SHP77 treated with DMSO at 0.1 percent for 48 hours (cell line): ENCODE data around the gene TMEM204.
"Not testable (repeated sequence)": the region's sequence is repeated elsewhere in the genome, so short reads cannot be mapped to it uniquely, and the experiment has no call there.

Experiments used
- DNase-seq: peaks from one replicate; lab custom pipeline; 2025; lab: John Stamatoyannopoulos, UW

The TMEM204 gene

GRCh38 chr16:1595511-1595910, 62.0 kb downstream of the TMEM204 start:
- not testable (repeated sequence) for DNase-seq

GRCh38 chr16:1596516-1596915, 63.0 kb downstream of the TMEM204 start:
- DNase-seq: no peak

- DNase-seq: no peak
Measured at GRCh38 chr16:1597154-1597553, 63.7 kb downstream of the TMEM204 start.

DNA sequence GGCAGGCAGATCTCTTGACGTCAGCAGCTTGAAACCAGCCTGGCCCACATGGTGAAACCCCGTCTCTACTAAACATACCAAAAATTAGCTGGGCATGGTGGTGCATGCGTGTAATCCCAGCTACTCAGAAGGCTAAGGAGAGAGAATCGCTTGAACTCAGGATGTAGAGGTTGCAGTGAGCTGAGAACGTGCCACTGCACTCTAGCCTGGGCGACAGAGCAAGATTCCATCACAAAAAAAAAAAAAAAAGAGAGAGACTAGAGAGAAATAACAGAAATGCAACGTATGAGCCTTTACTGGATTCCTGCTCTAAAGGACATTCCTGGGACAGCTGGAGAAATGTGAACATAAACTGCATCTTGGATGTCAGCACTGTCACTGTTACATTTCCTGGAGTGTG, 67.6 kb downstream of the TMEM204 start:
- no peak for DNase-seq

DNA sequence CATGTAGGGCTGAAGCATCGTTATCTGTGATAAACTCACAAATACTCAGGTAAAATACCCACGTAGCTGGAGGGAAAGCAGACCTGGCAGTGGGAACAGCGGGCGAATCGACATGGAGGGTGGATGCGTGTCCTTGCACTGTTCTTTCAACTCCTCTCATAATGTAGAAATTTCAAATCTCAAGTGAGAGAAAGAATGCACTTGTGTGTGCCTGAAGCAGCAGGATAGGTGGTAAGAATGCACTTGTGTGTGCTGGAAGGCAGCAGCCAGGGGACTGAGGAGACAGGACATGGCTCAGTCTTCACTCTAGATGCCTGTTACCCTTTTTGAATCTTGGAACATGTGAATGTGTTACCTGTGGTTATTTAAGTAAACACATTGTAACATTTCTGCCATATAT, 68.0 kb downstream of the TMEM204 start:
- no peak for DNase-seq

GRCh38 chr16:1602285-1602684, 68.8 kb downstream of the TMEM204 start:
- DNase-seq: no peak
